WTC11 (cell line): ENCODE measurements around the gene KIF6. TPM values are rescaled to one million over a fixed set of nuclear protein-coding genes. Genes with fewer than 3 reads are reported as not detected.

Experiments used
- ATAC-seq: fragments of 200-7000 bp; cut with Tn5 transposase; 2 replicates; pipeline ENCODE4 v1.10.0; 2021; ENCODE audit warnings: mild to moderate bottlenecking, moderate library complexity
- CTCF ChIA-PET: fragments of 300-600 bp; sonication (Branson Sonifier 250); formaldehyde crosslinking; loops from one replicate; lab custom pipeline; 2021; ENCODE audit warnings: antibody characterized with exemption; lab: Charles Lee
- POLR2A ChIA-PET: fragments of 350-600 bp; sonication (Branson Sonifier 250); formaldehyde crosslinking; loops from one replicate; lab custom pipeline; 2021; ENCODE audit warnings: antibody characterized with exemption; lab: Charles Lee
- DNase-seq: peaks from one replicate; pipeline ENCODE4 v3.0.0; 2021; ENCODE audit warnings: low spot score
- H3K27ac Mint-ChIP-seq: 2 replicates; pipeline ENCODE4 v1.8.0; 2021; ENCODE audit warnings: mixed read lengths
- H3K27me3 Mint-ChIP-seq: 2 replicates; pipeline ENCODE4 v1.8.0; 2021; ENCODE audit warnings: low read depth, mild to moderate bottlenecking, moderate library complexity, mixed read lengths
- H3K36me3 Mint-ChIP-seq: 2 replicates; pipeline ENCODE4 v1.8.0; 2021; ENCODE audit warnings: mixed read lengths
- H3K4me1 Mint-ChIP-seq: 2 replicates; pipeline ENCODE4 v1.8.0; 2022; ENCODE audit warnings: mixed read lengths
- H3K4me3 Mint-ChIP-seq: 2 replicates; pipeline ENCODE4 v1.8.0; 2021; ENCODE audit warnings: mild to moderate bottlenecking, moderate library complexity, mixed read lengths
- H3K9me3 Mint-ChIP-seq: 2 replicates; pipeline ENCODE4 v1.8.0; 2021; ENCODE audit warnings: mixed read lengths
- CREM ChIP-seq: sonication (generic); formaldehyde crosslinking; IDR thresholded peaks from 2 replicates; pipeline ENCODE4 v1.8.1; 2022; ENCODE audit warnings: mild to moderate bottlenecking, missing genetic modification reagents, moderate library complexity
- ELF4 ChIP-seq: sonication (generic); formaldehyde crosslinking; IDR thresholded peaks from 2 replicates; pipeline ENCODE4 v1.8.1; 2022; ENCODE audit warnings: low read depth, mild to moderate bottlenecking, moderate library complexity, missing genetic modification reagents
- GTF2I ChIP-seq: fragments of 250-450 bp; sonication (Bioruptor Pico); conservative IDR thresholded peaks from 2 replicates; pipeline ENCODE4 v1.4.0; 2021; ENCODE audit warnings: mild to moderate bottlenecking
- IRF1 ChIP-seq: sonication (generic); formaldehyde crosslinking; IDR thresholded peaks from 2 replicates; pipeline ENCODE4 v1.8.0; 2023; ENCODE audit warnings: missing genetic modification reagents
- OVOL2 ChIP-seq: fragments of 250-450 bp; sonication (Bioruptor Pico); IDR thresholded peaks from 2 replicates; pipeline ENCODE4 v1.9.0; 2021; ENCODE audit warnings: mild to moderate bottlenecking, borderline replicate concordance
- RELA ChIP-seq: sonication (generic); formaldehyde crosslinking; IDR thresholded peaks from 2 replicates; pipeline ENCODE4 v1.8.1; 2022; ENCODE audit warnings: missing genetic modification reagents, mild to moderate bottlenecking, borderline replicate concordance
- TCF7 ChIP-seq: sonication (generic); formaldehyde crosslinking; IDR thresholded peaks from 2 replicates; pipeline ENCODE4 v1.8.0; 2022; ENCODE audit warnings: mild to moderate bottlenecking, low read depth, missing genetic modification reagents, moderate library complexity
- ZBTB43 ChIP-seq: sonication (generic); formaldehyde crosslinking; IDR thresholded peaks from 2 replicates; pipeline ENCODE4 v1.8.1; 2023; ENCODE audit warnings: mild to moderate bottlenecking, missing genetic modification reagents
- total RNA-seq: library from RNA; stranded (reverse); gene quantifications from 3 replicates; pipeline ENCODE4 v1.2.3, GENCODE V29; 2021
- TF ChIP-seq, protein P1 (sequence below): sonication (generic); formaldehyde crosslinking; IDR thresholded peaks from 2 replicates; pipeline ENCODE4 v1.8.0; 2022; ENCODE audit warnings: mild to moderate bottlenecking, missing genetic modification reagents
- TF ChIP-seq, protein P2 (sequence below): fragments of 250-450 bp; sonication (Bioruptor Pico); IDR thresholded peaks from 2 replicates; pipeline ENCODE4 v1.8.0; 2021; ENCODE audit warnings: mild to moderate bottlenecking
- TF ChIP-seq, protein P3 (sequence below): sonication (generic); formaldehyde crosslinking; IDR thresholded peaks from 2 replicates; pipeline ENCODE4 v1.8.1; 2023; ENCODE audit warnings: mild to moderate bottlenecking, missing genetic modification reagents, borderline replicate concordance
- TF ChIP-seq, protein P4 (sequence below): sonication (generic); formaldehyde crosslinking; IDR thresholded peaks from 2 replicates; pipeline ENCODE4 v1.8.0; 2022; ENCODE audit warnings: missing genetic modification reagents

The KIF6 gene
- total RNA-seq, 1 experiment from 2014 or later: 0.57 TPM

GRCh38 chr6:39476151-39476550, 249.1 kb downstream of the KIF6 start:
- Mint-ChIP-seq H3K27me3 (no peaks in the 10 kb centered on the region), H3K4me1 (no peaks in the 10 kb centered on the region), H3K9me3 (peaks cover 18% of the 10 kb centered on the region), H3K36me3 (no peaks in the 10 kb centered on the region), H3K27ac (no peak overlapping the region), H3K4me3 (no peak overlapping the region)
- DNase-seq: no peak
- TF ChIP-seq, protein P1, sequence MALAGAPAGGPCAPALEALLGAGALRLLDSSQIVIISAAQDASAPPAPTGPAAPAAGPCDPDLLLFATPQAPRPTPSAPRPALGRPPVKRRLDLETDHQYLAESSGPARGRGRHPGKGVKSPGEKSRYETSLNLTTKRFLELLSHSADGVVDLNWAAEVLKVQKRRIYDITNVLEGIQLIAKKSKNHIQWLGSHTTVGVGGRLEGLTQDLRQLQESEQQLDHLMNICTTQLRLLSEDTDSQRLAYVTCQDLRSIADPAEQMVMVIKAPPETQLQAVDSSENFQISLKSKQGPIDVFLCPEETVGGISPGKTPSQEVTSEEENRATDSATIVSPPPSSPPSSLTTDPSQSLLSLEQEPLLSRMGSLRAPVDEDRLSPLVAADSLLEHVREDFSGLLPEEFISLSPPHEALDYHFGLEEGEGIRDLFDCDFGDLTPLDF (CRISPR knock-in tag): no peak
- no peak for TF ChIP-seq ZBTB43 (CRISPR knock-in tag)
- TF ChIP-seq IRF1 (CRISPR knock-in tag): no peak
- no peak for TF ChIP-seq ELF4 (CRISPR knock-in tag)
- TF ChIP-seq, protein P2, sequence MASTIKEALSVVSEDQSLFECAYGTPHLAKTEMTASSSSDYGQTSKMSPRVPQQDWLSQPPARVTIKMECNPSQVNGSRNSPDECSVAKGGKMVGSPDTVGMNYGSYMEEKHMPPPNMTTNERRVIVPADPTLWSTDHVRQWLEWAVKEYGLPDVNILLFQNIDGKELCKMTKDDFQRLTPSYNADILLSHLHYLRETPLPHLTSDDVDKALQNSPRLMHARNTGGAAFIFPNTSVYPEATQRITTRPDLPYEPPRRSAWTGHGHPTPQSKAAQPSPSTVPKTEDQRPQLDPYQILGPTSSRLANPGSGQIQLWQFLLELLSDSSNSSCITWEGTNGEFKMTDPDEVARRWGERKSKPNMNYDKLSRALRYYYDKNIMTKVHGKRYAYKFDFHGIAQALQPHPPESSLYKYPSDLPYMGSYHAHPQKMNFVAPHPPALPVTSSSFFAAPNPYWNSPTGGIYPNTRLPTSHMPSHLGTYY: no peak
- TF ChIP-seq CREM (CRISPR knock-in tag): no peak
- TF ChIP-seq, protein P3, sequence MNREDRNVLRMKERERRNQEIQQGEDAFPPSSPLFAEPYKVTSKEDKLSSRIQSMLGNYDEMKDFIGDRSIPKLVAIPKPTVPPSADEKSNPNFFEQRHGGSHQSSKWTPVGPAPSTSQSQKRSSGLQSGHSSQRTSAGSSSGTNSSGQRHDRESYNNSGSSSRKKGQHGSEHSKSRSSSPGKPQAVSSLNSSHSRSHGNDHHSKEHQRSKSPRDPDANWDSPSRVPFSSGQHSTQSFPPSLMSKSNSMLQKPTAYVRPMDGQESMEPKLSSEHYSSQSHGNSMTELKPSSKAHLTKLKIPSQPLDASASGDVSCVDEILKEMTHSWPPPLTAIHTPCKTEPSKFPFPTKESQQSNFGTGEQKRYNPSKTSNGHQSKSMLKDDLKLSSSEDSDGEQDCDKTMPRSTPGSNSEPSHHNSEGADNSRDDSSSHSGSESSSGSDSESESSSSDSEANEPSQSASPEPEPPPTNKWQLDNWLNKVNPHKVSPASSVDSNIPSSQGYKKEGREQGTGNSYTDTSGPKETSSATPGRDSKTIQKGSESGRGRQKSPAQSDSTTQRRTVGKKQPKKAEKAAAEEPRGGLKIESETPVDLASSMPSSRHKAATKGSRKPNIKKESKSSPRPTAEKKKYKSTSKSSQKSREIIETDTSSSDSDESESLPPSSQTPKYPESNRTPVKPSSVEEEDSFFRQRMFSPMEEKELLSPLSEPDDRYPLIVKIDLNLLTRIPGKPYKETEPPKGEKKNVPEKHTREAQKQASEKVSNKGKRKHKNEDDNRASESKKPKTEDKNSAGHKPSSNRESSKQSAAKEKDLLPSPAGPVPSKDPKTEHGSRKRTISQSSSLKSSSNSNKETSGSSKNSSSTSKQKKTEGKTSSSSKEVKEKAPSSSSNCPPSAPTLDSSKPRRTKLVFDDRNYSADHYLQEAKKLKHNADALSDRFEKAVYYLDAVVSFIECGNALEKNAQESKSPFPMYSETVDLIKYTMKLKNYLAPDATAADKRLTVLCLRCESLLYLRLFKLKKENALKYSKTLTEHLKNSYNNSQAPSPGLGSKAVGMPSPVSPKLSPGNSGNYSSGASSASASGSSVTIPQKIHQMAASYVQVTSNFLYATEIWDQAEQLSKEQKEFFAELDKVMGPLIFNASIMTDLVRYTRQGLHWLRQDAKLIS (CRISPR knock-in tag): no peak
- no peak for TF ChIP-seq RELA (CRISPR knock-in tag)
- no peak for TF ChIP-seq OVOL2 (CRISPR knock-in tag)
- TF ChIP-seq TCF7: no peak
- CTCF ChIA-PET: interaction anchor here (1.1 kb wide), 1 partner anchor 114 kb away, joined by 3 read pairs; no protein-coding TSS in a partner anchor
- POLR2A ChIA-PET: no interaction called here
- no peak for ATAC-seq

DNA sequence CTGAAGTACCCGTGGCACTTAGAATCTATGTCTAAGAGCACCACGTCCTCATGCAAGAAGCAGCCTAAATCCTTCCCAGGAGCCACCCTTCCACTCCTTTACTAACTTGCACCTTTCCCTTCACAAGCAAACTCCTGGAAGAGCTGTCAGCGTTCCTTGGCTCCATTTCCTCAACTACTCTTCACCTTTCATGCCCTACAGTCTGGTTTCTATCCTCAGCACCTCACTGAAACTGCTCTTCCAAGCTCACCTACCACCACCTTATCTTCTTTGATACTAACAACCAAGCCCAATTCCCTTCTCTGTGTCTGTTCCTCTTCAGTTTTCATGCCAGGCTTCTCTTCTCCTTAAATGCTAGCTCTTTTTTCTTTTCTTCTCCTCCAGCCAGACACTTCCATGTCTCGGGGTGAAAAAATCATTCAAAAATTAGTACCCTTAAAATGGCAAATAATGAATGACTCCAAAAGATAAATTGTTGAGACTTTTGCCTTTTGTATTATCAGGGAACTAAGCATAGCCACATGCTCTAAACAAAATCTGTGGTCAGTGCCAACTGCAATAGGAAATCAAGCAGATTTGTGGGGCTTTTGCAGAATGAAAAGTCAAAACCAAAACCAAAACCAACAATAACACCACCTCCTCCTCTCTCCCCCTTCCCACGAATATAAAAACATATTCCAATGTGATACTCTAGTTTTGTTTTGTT, 253.1 kb downstream of the KIF6 start:
- no peak for ATAC-seq
- Mint-ChIP-seq H3K4me1 (no peaks in the 10 kb centered on the region), H3K9me3 (peaks cover 10% of the 10 kb centered on the region), H3K27me3 (no peaks in the 10 kb centered on the region), H3K27ac (no peak overlapping the region), H3K36me3 (no peaks in the 10 kb centered on the region), H3K4me3 (no peak overlapping the region)
- ChIA-PET POLR2A (no interaction called here), CTCF (no interaction called here)
- DNase-seq: no peak
- TF ChIP-seq, protein P4, sequence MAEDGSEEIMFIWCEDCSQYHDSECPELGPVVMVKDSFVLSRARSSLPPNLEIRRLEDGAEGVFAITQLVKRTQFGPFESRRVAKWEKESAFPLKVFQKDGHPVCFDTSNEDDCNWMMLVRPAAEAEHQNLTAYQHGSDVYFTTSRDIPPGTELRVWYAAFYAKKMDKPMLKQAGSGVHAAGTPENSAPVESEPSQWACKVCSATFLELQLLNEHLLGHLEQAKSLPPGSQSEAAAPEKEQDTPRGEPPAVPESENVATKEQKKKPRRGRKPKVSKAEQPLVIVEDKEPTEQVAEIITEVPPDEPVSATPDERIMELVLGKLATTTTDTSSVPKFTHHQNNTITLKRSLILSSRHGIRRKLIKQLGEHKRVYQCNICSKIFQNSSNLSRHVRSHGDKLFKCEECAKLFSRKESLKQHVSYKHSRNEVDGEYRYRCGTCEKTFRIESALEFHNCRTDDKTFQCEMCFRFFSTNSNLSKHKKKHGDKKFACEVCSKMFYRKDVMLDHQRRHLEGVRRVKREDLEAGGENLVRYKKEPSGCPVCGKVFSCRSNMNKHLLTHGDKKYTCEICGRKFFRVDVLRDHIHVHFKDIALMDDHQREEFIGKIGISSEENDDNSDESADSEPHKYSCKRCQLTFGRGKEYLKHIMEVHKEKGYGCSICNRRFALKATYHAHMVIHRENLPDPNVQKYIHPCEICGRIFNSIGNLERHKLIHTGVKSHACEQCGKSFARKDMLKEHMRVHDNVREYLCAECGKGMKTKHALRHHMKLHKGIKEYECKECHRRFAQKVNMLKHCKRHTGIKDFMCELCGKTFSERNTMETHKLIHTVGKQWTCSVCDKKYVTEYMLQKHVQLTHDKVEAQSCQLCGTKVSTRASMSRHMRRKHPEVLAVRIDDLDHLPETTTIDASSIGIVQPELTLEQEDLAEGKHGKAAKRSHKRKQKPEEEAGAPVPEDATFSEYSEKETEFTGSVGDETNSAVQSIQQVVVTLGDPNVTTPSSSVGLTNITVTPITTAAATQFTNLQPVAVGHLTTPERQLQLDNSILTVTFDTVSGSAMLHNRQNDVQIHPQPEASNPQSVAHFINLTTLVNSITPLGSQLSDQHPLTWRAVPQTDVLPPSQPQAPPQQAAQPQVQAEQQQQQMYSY (CRISPR knock-in tag): no peak
- no peak for TF ChIP-seq GTF2I (CRISPR knock-in tag)
